GM21528 (cell line): ENCODE measurements around the gene BTG2.
"Not testable (repeated sequence)": the region's sequence is repeated elsewhere in the genome, so short reads cannot be mapped to it uniquely, and the experiment has no call there.

ENCODE experiments used
- ATAC-seq: cut with Tn5 transposase; IDR thresholded peaks from one replicate; pipeline ENCODE4 v1.9.1; 2021; ENCODE audit warnings: mild to moderate bottlenecking, moderate library complexity; ENCODE audit not compliant: unreplicated experiment, low FRiP score

BTG2 gene

DNA sequence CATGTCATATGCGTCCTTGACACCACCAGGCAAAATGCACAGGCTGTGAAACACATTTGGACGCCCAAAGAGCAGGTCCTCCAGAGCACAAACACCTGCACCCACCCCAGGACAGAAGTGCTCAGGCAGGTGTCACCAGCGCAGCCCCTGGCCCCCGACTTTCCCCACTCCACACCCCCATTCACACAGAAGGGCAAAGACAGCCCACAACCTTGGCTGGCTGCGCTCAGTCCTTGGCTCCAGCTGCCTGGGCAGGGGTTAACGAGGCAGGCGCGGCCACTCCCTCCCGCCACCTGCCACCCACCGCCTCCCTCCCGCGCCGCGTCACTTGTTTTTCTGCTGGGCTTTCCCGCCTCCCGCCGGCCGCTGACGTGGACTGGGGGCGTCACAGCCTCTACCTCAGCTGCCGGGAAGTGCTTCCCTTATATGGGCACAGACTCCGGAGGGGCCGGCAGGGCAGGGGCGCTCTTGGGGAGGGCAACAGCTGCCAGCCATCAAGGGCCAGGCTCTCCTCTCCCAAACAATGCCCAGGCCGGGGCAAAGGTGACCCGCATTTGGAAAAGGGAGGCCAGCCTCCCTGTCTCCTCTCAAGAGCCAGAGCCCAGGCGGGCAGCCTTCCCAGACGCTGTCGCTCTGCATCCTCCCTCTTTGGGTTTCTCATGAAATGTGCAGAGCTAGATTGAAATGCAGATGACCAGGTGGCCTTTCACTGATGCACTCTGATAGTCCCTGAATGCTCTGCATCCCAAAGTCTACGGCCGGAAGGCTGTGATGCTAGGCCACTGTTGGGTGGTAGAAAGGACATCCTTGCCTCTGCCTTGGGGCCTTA lies 14.8 kb upstream of the BTG2 start:
- ATAC-seq: peak; percentile 39

DNA sequence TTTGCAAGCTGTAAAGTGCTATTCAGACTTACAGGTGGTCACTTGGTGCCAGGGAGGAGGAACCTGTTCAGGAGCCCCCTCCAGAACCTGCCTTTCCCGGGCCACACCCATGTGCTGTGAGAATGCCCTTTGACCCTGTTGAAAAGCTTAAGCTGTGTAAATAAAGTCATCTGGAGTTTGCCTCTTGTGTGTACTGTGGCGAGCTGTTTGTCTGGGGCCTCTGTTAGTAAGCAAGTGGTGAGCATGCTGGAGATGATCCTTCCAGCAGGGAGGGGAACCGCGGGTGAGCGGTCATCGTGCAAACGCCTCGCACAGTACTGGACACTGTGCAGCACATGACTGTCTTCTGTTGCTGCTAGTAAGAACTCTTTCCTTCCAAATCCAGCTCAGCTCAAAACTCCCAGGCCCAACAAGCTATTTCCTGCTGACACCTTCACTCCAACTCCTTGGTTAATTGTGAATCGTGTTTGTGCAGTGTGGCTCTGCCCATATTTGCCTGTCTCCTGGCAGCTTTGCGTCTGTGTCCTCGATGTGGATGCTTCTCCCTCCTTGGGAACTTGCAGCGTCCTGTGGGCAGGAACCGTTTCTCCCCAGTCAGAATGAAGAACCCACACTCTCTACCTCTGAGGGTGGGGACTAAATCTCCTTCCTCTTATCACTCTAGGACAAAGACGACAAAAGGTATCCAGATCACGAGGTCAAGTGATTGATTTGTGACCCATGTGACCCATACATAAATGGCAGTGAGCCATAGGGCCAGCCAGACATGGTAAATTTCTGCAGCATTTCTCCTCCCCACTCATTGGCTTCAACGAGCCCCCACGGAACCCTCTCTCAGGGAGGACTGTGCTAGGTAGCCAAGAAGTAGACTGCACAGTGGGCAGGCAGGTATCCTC lies 13.9 kb upstream of the BTG2 start:
- no peak for ATAC-seq

DNA sequence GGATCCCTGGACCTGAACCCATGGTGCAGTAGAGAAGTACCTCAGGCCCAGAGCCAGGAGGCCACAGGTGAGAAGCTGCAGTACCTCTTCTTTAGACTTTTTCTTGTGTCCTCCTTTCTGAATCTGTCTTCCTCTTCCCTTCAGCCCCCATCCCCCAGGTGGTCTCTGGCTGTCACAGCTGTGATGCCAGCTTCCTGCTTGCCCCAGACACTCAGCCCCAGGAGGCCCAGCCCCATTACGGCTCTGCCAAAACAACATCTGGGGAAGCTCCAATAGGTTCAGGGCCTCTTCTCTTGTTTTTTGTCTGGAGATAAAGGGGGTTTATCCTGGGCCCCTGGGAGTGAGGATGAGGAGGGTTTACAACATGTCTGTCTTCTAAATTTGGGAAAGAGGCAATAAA lies 9.5 kb upstream of the BTG2 start:
- no peak for ATAC-seq

DNA sequence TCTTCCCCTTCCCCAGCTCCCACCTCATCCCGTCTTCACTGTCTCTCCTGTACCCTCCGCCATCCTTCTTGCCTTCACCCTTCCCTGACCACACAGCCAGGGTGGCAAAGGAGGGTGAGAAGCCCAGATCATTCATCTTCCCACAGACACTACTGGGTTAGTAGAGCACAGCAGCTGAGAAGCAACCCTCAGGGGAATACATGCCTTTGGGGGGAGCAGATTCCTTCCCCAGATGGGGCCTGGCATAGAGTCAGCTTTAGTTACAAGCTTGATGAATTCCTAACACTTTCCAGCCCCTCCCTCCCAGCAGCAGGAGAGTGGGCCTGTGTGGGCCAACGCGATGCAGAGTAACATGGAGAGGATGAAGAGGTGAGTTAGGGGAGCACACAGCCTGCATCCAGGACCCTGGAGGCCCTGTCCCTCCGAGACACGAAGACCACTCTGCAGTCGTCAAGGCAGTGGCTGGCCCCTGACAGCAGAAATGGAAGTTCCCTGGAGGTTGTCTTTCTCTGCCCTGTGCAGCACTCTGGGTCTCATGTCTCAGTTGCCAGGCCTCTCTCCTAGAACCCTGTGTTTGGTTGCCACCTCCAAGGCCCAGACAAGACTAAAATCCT lies 8.8 kb upstream of the BTG2 start:
- ATAC-seq: no peak

DNA sequence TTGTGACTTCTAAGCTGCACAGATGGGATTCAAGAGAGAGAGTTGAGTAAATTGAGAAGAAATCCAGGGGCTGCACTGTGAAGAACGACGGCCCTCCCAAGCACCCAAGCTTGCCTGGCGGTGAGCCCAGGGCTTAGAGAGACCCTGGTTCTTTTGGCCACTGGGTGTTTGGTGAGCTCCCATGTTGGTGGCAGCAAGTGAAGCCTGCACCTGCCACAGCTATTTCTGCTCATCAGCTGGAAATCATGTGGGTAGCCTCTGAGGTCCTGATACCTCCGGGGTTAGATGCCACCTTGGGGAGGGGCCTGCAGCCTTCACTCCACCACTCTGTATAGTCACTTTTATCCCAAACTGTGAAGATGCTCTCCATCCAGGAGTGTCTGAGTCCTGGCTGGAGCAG lies 6.2 kb upstream of the BTG2 start:
- no peak for ATAC-seq

DNA sequence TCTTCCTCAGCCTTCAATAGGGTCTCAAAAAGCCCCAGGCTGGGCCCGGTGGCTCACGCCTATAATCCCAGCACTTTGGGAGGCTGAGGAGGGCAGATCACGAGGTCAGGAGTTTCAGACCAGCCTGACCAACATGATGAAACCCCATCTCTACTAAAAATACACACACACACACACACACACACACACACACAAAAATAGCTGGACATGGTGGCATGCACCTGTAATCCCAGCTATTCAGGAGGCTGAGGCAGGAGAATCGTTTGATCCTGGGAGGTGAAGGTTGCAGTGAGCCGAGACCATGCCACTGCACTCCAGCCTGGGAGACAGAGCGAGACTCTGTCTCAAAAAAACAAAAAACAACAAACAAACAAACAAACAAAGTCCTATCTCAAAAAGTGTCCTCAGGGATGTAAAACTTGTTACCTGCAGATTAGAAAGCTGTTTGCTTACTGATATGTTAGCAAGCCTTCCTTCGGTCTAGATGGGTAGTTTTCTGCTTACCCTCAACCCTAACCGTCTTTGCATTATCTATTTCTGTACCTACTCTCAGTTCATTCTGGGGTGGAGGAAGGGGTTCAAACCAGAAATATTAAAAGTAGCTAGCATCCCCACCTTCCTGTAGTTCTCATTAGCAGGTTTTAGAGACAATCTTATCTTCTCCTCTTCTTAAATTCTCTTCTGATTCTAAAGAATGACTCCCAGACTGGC lies 5.4 kb upstream of the BTG2 start:
- not testable (repeated sequence) for ATAC-seq

DNA sequence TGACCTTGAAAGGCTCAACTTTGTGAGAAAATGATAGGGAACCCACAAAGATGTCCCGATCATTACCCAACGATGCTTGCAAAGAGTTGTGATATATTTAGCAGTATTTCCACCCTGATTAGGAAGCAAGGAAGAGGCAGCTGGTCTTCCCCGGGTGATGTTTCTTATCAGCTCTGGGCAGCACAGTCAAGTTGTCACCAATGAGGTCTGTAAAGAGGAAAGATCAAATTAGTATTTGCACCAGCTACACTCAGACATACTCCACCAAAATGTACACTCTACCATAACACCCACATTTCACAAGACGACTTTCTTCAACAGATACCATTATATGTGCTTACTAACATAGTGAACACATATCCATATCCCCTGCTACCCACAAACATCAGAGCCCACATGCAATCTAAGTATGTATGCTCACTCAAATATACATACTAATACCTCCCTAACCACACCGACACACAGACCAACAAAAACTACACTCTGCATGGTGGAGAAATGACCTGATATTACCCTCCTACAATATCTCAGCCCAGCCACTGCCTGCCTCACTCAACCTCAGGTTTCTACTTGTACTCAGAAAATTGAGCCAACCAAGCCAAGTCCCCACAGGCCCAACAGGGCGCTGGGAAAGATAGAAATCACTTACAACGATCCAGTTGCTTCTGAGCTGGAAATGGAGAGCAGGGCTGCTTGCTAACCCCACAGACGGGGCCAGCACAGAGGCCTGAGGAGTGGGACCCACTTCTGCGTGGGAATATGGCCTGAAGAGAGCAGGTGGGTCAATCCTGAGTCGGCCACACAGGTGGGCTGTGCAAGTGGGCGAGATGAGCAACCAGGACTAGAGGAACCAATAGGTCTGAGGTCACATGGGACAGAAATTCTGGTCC lies 4.6 kb upstream of the BTG2 start:
- no peak for ATAC-seq

DNA sequence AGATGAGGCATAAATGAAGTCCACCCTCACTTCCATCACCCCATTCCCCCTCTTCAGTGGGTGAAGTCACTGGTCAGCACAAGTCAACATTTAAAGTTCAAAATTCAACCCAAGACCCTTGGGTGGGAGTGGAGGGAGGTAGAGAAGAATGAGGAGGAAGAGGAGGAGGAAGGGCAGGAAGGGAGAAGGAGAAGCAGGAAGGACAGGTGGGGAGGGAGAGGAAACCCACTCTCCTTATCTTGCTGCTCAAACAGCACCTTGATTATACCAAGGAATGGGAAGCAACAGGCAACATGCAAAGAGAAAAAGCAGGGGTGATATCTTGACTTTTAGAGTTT lies 4.0 kb upstream of the BTG2 start:
- ATAC-seq: no peak

DNA sequence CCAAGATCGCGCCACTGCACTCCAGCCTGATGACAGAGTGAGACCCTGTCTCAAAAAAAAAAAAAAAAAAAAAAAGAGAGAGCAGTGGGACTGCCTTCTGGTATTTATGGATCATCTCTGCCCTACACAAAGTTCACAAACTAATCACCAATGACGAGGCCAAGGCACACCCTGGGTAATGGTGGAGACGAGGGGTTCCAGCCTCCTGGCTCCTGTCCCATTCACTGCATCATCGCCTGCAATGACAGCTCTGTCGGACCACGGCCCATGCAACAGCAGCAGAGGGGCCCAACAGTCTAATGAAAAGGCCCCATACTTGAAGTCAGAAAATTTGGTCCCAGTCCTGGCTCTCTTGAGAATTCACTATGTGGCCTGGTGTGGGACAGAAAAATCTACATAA lies 2.9 kb upstream of the BTG2 start:
- no peak for ATAC-seq

DNA sequence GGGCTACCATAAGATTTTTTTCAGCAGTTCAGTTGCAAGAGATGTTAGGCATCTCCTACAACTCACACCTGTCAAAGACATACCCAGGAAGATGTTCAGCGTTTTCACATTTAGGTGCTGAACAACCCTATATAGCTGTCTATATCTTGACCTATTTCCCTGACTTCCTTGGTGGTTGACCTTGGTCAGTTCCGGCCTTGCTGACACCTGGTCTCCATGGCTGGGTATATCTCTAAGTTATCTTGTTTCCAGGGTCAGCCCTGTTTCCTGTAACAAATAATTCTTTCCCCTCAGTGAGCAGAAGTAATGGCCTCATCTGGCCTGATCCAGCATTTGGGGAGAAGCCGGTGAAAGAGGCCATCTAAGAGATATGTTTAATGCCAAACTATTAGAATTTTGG lies 2.4 kb upstream of the BTG2 start:
- ATAC-seq: no peak

DNA sequence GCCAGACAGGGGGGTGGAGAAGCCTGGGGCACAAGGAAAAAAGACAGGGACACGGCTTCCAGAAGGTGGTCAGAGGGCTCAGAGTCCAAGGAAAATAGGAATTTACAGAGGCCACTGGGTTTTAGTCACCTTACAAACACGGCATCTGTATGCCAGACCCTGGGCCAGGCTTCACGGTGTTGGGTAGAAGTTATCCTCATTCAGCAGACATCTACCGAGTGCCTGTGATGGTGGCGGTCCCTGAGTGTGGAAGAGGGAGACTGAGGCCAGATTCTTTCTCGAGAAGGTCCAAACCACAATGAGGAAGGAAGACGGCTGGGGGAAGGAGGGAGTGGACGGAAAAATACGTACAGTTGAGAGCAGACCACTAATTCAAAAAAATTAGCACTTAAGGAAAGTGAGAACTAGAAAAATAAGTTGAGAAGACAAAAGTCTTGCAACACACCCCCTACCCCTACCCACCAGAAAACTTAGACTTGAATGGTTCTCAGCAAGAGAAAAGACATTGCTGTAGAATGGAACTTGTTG lies 864 bp upstream of the BTG2 start:
- ATAC-seq: no peak

DNA sequence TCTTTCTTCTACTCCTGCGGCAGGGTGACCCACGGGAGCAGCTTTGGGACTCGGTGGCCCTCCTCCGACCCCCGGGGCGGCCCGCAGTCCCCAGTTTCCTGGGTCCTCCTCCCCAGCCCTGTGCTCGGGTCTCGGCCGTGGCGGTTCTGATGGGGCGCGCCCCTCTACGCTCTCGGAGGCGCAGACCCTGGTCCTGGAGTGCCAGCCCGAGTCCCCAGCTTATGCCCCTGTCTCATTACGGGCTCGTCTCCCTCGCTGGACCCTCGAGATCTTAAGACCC lies 430 bp downstream of the BTG2 start:
- ATAC-seq: peak; percentile 8

DNA sequence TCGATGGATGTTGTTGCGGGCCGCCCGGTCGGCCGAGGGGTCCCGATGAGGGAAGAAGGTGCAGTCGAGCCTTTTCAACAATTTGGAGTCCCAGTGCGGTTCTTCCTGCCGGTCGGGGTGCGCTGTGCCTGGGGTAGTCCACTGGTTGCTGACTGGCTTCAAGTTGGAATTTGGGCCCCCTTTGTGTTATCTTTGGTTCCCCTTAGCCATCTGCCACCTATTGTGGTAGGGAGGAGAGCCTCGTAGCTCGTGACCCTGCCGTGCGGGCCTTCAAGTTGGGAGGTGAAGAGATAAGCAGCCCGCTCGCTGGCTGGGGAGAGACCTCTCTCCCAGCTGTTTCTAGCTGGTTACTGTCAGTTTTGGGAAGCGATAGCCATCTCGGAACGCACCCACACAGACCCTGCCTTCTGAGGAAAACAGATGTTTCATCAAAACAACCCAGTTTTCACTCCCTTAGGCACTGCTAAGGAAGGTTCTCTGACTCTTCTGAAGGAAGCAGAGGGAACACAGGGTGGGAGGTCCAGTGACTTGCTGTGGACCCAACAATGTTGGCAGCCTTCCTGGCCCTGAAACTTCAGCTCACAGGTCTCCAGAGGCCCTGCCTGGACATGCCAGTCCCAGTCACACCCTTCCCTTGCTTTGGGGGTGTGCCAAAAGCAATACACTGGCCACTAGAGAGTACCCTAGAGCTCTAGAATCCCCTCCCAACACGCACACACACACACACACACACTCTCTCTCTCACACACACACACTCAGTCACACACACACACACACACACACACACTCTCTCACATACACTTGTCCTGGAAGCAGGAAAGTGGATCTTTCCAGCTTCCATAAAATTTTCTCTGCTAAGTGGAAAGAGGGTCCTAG lies 1.0 kb downstream of the BTG2 start:
- ATAC-seq: no peak

DNA sequence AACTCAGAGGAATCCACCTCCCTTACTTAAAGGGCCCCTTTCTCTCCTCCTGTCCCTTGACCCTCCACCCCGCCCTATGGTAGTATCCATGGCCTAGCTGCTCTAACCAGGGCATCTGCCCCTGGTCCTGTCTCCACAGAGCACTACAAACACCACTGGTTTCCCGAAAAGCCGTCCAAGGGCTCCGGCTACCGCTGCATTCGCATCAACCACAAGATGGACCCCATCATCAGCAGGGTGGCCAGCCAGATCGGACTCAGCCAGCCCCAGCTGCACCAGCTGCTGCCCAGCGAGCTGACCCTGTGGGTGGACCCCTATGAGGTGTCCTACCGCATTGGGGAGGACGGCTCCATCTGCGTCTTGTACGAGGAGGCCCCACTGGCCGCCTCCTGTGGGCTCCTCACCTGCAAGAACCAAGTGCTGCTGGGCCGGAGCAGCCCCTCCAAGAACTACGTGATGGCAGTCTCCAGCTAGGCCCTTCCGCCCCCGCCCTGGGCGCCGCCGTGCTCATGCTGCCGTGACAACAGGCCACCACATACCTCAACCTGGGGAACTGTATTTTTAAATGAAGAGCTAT lies 1.7 kb downstream of the BTG2 start:
- no peak for ATAC-seq

DNA sequence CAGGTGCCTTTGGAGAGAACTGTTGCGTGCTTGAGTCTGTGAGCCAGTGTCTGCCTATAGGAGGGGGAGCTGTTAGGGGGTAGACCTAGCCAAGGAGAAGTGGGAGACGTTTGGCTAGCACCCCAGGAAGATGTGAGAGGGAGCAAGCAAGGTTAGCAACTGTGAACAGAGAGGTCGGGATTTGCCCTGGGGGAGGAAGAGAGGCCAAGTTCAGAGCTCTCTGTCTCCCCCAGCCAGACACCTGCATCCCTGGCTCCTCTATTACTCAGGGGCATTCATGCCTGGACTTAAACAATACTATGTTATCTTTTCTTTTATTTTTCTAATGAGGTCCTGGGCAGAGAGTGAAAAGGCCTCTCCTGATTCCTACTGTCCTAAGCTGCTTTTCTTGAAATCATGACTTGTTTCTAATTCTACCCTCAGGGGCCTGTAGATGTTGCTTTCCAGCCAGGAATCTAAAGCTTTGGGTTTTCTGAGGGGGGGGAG lies 2.4 kb downstream of the BTG2 start:
- no peak for ATAC-seq

DNA sequence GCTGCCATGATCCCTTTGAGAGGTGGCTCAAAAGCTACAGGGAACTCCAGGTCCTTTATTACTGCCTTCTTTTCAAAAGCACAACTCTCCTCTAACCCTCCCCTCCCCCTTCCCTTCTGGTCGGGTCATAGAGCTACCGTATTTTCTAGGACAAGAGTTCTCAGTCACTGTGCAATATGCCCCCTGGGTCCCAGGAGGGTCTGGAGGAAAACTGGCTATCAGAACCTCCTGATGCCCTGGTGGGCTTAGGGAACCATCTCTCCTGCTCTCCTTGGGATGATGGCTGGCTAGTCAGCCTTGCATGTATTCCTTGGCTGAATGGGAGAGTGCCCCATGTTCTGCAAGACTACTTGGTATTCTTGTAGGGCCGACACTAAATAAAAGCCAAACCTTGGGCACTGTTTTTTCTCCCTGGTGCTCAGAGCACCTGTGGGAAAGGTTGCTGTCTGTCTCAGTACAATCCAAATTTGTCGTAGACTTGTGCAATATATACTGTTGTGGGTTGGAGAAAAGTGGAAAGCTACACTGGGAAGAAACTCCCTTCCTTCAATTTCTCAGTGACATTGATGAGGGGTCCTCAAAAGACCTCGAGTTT lies 3.1 kb downstream of the BTG2 start:
- no peak for ATAC-seq

DNA sequence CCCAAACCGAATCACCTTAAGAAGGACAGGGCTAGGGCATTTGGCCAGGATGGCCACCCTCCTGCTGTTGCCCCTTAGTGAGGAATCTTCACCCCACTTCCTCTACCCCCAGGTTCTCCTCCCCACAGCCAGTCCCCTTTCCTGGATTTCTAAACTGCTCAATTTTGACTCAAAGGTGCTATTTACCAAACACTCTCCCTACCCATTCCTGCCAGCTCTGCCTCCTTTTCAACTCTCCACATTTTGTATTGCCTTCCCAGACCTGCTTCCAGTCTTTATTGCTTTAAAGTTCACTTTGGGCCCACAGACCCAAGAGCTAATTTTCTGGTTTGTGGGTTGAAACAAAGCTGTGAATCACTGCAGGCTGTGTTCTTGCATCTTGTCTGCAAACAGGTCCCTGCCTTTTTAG lies 3.6 kb downstream of the BTG2 start:
- ATAC-seq: no peak
